Epithelial cell of esophagus (primary cell): Measurements from ENCODE around the gene PIM2.

ENCODE experiments used
- DNase-seq: peaks from one replicate; pipeline ENCODE4 v3.0.0; 2010; ENCODE audit warnings: low read depth
- H3K4me3 ChIP-seq: 2 replicates; pipeline ENCODE4 v1.5.1; 2011; ENCODE audit warnings: mild to moderate bottlenecking, low read length, control low read depth
- TF ChIP-seq, protein P1 (sequence below): IDR thresholded peaks from 2 replicates; pipeline ENCODE4 v1.5.1; 2011; ENCODE audit warnings: low read depth, mild to moderate bottlenecking, low read length, control low read depth, inconsistent platforms; ENCODE audit not compliant: insufficient read depth; ENCODE audit errors: missing control alignments

The PIM2 gene

GRCh38 chrX:48920718-48921104 is 1.9 kb upstream of the PIM2 start:
- no peak overlapping the region for H3K4me3 ChIP-seq
- TF ChIP-seq, protein P1, sequence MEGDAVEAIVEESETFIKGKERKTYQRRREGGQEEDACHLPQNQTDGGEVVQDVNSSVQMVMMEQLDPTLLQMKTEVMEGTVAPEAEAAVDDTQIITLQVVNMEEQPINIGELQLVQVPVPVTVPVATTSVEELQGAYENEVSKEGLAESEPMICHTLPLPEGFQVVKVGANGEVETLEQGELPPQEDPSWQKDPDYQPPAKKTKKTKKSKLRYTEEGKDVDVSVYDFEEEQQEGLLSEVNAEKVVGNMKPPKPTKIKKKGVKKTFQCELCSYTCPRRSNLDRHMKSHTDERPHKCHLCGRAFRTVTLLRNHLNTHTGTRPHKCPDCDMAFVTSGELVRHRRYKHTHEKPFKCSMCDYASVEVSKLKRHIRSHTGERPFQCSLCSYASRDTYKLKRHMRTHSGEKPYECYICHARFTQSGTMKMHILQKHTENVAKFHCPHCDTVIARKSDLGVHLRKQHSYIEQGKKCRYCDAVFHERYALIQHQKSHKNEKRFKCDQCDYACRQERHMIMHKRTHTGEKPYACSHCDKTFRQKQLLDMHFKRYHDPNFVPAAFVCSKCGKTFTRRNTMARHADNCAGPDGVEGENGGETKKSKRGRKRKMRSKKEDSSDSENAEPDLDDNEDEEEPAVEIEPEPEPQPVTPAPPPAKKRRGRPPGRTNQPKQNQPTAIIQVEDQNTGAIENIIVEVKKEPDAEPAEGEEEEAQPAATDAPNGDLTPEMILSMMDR: no peak
- no peak for DNase-seq

- TF ChIP-seq, protein P1: no peak
- no peak overlapping the region for H3K4me3 ChIP-seq
- no peak for DNase-seq
Observed at GRCh38 chrX:48919947-48920717, 1.3 kb upstream of the PIM2 start.

GRCh38 chrX:48919360-48919841 is 577 bp upstream of the PIM2 start:
- no peak for DNase-seq
- H3K4me3 ChIP-seq: peak overlapping the region; percentile 61
- TF ChIP-seq, protein P1: no peak

DNA sequence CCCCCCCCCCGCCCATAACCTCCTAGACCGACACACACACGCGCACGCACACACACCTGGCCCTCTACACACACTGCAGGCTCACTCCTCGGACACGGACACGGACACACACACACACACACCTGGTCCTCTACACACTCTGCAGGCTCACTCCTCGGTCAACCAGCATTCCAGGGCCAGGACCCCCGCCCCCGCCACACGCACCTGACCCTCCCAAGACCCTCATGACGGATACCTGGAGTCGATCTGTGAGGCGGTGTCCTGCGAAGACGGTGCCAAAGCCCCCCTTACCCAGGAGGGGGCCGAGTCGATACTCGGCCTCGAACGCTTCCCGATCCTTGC is 552 bp downstream of the PIM2 start:
- TF ChIP-seq, protein P1: no peak
- DNase-seq: no peak
- H3K4me3 ChIP-seq: peak overlapping the region; percentile 61

- TF ChIP-seq, protein P1: peak; percentile 82
- peak overlapping the region; percentile 61 for H3K4me3 ChIP-seq
- DNase-seq: peak; percentile 87
Observed at GRCh38 chrX:48917139-48918001, 1.5 kb downstream of the PIM2 start.

DNA sequence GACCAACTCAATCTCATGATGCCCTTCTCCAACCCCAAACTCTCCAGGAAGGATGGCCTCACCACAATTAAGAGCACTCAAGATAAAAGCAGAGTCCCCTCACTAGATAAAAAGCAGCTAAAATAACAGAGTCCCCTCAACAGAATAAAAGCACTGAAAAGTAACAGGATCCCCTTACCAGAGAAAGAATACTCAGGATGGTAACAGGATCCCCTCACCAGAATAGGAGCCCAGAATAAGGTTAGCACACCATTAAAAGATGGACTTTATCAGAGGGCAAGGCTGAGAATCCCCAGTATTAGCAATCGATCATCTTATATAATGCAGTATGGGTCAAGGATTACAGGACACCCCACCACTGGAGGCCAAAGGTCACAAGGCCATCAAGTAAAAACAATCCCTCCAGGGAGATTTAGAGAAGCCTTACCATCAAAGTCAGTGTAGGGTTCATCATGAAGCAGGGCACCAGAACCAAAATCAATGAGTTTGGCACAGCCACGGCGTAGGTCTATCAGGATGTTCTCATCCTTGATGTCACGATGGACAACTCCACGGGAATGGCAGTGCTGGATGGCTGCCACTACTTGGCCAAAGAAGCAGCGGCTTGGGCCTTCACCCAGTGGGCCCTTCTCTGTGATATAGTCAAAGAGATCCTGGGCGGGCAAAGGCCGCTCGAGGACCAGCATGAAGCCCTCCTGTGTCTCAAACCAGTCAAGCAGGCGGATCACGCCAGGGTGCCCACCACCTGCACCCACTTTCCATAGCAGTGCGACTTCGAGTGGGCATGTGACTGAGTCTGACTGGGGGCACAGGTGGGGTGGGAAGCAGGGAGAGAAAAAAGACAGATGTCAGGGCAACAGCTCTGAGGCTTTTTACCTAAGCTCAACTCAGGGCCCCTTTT is 4.0 kb downstream of the PIM2 start:
- no peak overlapping the region for H3K4me3 ChIP-seq
- TF ChIP-seq, protein P1: no peak
- no peak for DNase-seq
